ENCODE results near the gene ZNF668. TPM values are rescaled to one million over a fixed set of nuclear protein-coding genes. Genes with fewer than 3 reads are reported as not detected.

The ZNF668 gene
- total and polyA plus RNA-seq, 4 donors = 0.92 to 4.8 (median 3.9) TPM

DNA sequence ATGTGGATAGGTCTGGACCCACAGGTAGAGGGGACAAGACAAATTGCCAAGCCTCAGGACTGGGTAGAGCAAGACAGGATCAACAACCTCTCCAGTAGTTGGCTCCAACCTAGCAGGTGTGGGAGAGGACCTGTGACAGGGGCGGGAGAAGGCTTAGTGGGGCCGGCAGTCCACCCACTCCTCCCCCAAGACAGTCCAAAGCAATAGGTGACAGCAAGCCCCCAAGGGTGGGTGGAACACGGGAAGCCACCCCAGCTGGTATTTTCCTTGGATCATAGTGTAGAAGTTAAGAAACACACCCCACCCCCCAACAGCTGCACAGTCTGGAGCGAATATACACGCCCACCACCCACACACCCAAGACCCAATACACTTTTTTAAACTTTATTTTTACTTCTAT lies 44.8 kb downstream of the ZNF668 start:
- Histone ChIP-seq H3K27ac (ENCODE audit: low read depth in 1 of 2, low read length in 2 of 2) (no peak overlapping the region), H3K4me1 (ENCODE audit: control insufficient read depth in 4 of 4, insufficient read depth in 4 of 4, low read length in 3 of 4) (peaks cover under 1 to 7% (median 2%) of the 10 kb centered on the region in 4 donors), H3K9ac (ENCODE audit: low read depth in 1 of 2, low read length in 2 of 2) (no peak overlapping the region), H3K4me3 (ENCODE audit: low read depth in 1 of 3, low read length in 3 of 3) (no peak overlapping the region), H3K36me3 (ENCODE audit: control insufficient read depth in 4 of 4, insufficient read depth in 3 of 4, low read depth in 1 of 4, low read length in 3 of 4) (no peaks in the 10 kb centered on the region), H3K27me3 (ENCODE audit: control insufficient read depth in 4 of 4, insufficient read depth in 4 of 4, low read length in 3 of 4) (no peaks in the 10 kb centered on the region), H3K9me3 (ENCODE audit: control insufficient read depth in 4 of 4, low read length in 3 of 4) (no peaks in the 10 kb centered on the region)
- DNase-seq (ENCODE audit: low spot score) = no peak
- WGBS = 94% methylated on average over 5 of the region's 5 CpGs
- TF ChIP-seq YY1 (IDR thresholded peaks at IDR 0.05) (no peak), HNF4G (IDR thresholded peaks at IDR 0.05) (no peak), HNF4A (conservative IDR thresholded peaks at IDR 0.05) (no peak), JUND (IDR thresholded peaks at IDR 0.05) (no peak), FOXA1 (IDR thresholded peaks at IDR 0.05) (no peak), TAF1 (conservative IDR thresholded peaks at IDR 0.05) (no peak), NR2F2 (IDR thresholded peaks at IDR 0.05) (no peak), RAD21 (IDR thresholded peaks at IDR 0.05) (no peak), RXRA (IDR thresholded peaks at IDR 0.05) (no peak), EGR1 (IDR thresholded peaks at IDR 0.05; ENCODE audit: low read depth in 2 of 2) (no peak), FOXA2 (IDR thresholded peaks at IDR 0.05) (no peak), GABPA (IDR thresholded peaks at IDR 0.05 in 1 of 2, conservative IDR thresholded peaks at IDR 0.05 in 1 of 2) (no peak), SP1 (IDR thresholded peaks at IDR 0.05) (no peak)
- TF ChIP-seq, protein P1, sequence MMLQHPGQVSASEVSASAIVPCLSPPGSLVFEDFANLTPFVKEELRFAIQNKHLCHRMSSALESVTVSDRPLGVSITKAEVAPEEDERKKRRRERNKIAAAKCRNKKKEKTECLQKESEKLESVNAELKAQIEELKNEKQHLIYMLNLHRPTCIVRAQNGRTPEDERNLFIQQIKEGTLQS (IDR thresholded peaks at IDR 0.05) = no peak
- TF ChIP-seq, protein P2, sequence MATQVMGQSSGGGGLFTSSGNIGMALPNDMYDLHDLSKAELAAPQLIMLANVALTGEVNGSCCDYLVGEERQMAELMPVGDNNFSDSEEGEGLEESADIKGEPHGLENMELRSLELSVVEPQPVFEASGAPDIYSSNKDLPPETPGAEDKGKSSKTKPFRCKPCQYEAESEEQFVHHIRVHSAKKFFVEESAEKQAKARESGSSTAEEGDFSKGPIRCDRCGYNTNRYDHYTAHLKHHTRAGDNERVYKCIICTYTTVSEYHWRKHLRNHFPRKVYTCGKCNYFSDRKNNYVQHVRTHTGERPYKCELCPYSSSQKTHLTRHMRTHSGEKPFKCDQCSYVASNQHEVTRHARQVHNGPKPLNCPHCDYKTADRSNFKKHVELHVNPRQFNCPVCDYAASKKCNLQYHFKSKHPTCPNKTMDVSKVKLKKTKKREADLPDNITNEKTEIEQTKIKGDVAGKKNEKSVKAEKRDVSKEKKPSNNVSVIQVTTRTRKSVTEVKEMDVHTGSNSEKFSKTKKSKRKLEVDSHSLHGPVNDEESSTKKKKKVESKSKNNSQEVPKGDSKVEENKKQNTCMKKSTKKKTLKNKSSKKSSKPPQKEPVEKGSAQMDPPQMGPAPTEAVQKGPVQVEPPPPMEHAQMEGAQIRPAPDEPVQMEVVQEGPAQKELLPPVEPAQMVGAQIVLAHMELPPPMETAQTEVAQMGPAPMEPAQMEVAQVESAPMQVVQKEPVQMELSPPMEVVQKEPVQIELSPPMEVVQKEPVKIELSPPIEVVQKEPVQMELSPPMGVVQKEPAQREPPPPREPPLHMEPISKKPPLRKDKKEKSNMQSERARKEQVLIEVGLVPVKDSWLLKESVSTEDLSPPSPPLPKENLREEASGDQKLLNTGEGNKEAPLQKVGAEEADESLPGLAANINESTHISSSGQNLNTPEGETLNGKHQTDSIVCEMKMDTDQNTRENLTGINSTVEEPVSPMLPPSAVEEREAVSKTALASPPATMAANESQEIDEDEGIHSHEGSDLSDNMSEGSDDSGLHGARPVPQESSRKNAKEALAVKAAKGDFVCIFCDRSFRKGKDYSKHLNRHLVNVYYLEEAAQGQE (IDR thresholded peaks at IDR 0.05) = no peak
- TF ChIP-seq, protein P3, sequence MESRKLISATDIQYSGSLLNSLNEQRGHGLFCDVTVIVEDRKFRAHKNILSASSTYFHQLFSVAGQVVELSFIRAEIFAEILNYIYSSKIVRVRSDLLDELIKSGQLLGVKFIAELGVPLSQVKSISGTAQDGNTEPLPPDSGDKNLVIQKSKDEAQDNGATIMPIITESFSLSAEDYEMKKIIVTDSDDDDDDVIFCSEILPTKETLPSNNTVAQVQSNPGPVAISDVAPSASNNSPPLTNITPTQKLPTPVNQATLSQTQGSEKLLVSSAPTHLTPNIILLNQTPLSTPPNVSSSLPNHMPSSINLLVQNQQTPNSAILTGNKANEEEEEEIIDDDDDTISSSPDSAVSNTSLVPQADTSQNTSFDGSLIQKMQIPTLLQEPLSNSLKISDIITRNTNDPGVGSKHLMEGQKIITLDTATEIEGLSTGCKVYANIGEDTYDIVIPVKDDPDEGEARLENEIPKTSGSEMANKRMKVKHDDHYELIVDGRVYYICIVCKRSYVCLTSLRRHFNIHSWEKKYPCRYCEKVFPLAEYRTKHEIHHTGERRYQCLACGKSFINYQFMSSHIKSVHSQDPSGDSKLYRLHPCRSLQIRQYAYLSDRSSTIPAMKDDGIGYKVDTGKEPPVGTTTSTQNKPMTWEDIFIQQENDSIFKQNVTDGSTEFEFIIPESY (IDR thresholded peaks at IDR 0.05) = no peak
- TF ChIP-seq, protein P4, sequence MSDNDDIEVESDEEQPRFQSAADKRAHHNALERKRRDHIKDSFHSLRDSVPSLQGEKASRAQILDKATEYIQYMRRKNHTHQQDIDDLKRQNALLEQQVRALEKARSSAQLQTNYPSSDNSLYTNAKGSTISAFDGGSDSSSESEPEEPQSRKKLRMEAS (IDR thresholded peaks at IDR 0.05) = no peak
- TF ChIP-seq, protein P5, sequence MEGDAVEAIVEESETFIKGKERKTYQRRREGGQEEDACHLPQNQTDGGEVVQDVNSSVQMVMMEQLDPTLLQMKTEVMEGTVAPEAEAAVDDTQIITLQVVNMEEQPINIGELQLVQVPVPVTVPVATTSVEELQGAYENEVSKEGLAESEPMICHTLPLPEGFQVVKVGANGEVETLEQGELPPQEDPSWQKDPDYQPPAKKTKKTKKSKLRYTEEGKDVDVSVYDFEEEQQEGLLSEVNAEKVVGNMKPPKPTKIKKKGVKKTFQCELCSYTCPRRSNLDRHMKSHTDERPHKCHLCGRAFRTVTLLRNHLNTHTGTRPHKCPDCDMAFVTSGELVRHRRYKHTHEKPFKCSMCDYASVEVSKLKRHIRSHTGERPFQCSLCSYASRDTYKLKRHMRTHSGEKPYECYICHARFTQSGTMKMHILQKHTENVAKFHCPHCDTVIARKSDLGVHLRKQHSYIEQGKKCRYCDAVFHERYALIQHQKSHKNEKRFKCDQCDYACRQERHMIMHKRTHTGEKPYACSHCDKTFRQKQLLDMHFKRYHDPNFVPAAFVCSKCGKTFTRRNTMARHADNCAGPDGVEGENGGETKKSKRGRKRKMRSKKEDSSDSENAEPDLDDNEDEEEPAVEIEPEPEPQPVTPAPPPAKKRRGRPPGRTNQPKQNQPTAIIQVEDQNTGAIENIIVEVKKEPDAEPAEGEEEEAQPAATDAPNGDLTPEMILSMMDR (IDR thresholded peaks at IDR 0.05; ENCODE audit: low read depth, low read length, missing input control) = no peak

Measured in liver (tissue), 9 donors.